ENCODE results near the gene NUAK1. TPM values are rescaled to one million over a fixed set of nuclear protein-coding genes. Genes with fewer than 3 reads are reported as not detected.
A peak's percentile ranks its signal among the peaks of the same experiment; 100 is the strongest.

NUAK1 gene
- total and polyA plus RNA-seq, 9 donors: 5.8 to 14.0 (median 9.1) TPM

- Histone ChIP-seq H3K4me3 (ENCODE audit: low read length) (no peak overlapping the region), H3K4me1 (ENCODE audit: control insufficient read depth, insufficient read depth, low read length) (peaks cover 8% of the 10 kb centered on the region), H3K9me3 (replicated peaks; ENCODE audit: control insufficient read depth, low read depth, low read length) (no peaks in the 10 kb centered on the region), H3K27ac (ENCODE audit: low read length) (no peak overlapping the region), H3K27me3 (ENCODE audit: control insufficient read depth, insufficient read depth, low read length) (no peaks in the 10 kb centered on the region), H3K36me3 (ENCODE audit: control insufficient read depth, insufficient read depth, low read length) (no peaks in the 10 kb centered on the region)
- DNase-seq: no peak
- 91% methylated on average over 2 of the region's 2 CpGs for WGBS (ENCODE audit: insufficient coverage)
Measured at GRCh38 chr12:106097011-106097410, 41.7 kb downstream of the NUAK1 start.

- no peaks in the 10 kb centered on the region for H3K36me3 ChIP-seq (ENCODE audit: control insufficient read depth, insufficient read depth, low read length)
- DNase-seq: peak; percentile 82
- no peaks in the 10 kb centered on the region for H3K27me3 ChIP-seq (ENCODE audit: control insufficient read depth, insufficient read depth, low read length)
- peak overlapping the region; percentile 31 for H3K27ac ChIP-seq (ENCODE audit: low read length)
- H3K4me3 ChIP-seq (ENCODE audit: low read length): no peak overlapping the region
- 32% methylated on average over 10 of the region's 12 CpGs for WGBS (ENCODE audit: insufficient coverage)
- no peaks in the 10 kb centered on the region for H3K9me3 ChIP-seq (replicated peaks; ENCODE audit: control insufficient read depth, low read depth, low read length)
- peaks cover 10% of the 10 kb centered on the region for H3K4me1 ChIP-seq (ENCODE audit: control insufficient read depth, insufficient read depth, low read length)
Measured at GRCh38 chr12:106096376-106096775, 42.4 kb downstream of the NUAK1 start.

GRCh38 chr12:106094304-106094703 is 44.5 kb downstream of the NUAK1 start:
- Histone ChIP-seq H3K4me3 (ENCODE audit: low read length) (no peak overlapping the region), H3K27ac (ENCODE audit: low read length) (no peak overlapping the region), H3K9me3 (replicated peaks; ENCODE audit: control insufficient read depth, low read depth, low read length) (no peaks in the 10 kb centered on the region), H3K36me3 (ENCODE audit: control insufficient read depth, insufficient read depth, low read length) (no peaks in the 10 kb centered on the region), H3K27me3 (ENCODE audit: control insufficient read depth, insufficient read depth, low read length) (no peaks in the 10 kb centered on the region), H3K4me1 (ENCODE audit: control insufficient read depth, insufficient read depth, low read length) (peaks cover 26% of the 10 kb centered on the region)
- DNase-seq: no peak
- 89% methylated on average over 5 of the region's 5 CpGs for WGBS (ENCODE audit: insufficient coverage)

- no peak overlapping the region for H3K4me3 ChIP-seq (ENCODE audit: low read length)
- no peak overlapping the region for H3K27ac ChIP-seq (ENCODE audit: low read length)
- peaks cover 29% of the 10 kb centered on the region for H3K4me1 ChIP-seq (ENCODE audit: control insufficient read depth, insufficient read depth, low read length)
- 65% methylated on average over 4 of the region's 6 CpGs for WGBS (ENCODE audit: insufficient coverage)
- no peaks in the 10 kb centered on the region for H3K9me3 ChIP-seq (replicated peaks; ENCODE audit: control insufficient read depth, low read depth, low read length)
- no peaks in the 10 kb centered on the region for H3K36me3 ChIP-seq (ENCODE audit: control insufficient read depth, insufficient read depth, low read length)
- H3K27me3 ChIP-seq (ENCODE audit: control insufficient read depth, insufficient read depth, low read length): no peaks in the 10 kb centered on the region
- DNase-seq: peak; percentile 51
Measured at GRCh38 chr12:106093246-106093645, 45.5 kb downstream of the NUAK1 start.

DNA sequence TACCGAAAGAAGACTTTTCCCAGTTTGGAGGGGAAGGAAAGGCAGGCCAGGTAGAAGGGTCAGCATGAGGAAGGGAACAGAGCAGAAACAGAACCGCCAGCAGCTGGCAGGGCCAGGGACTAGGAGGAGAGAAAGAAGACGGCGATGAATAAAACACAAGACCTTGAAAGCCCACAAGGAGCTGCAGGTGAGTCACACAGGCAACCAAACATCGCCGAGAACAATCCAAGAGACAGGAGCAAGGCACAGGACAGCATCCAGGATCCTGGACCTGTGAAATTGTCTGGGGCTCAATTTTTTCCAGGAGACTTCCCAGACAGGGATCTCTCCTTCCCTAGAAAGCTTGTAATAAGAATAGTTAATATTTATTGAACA is 47.3 kb downstream of the NUAK1 start:
- Histone ChIP-seq H3K4me1 (ENCODE audit: control insufficient read depth, insufficient read depth, low read length) (peaks cover 23% of the 10 kb centered on the region), H3K36me3 (ENCODE audit: control insufficient read depth, insufficient read depth, low read length) (no peaks in the 10 kb centered on the region), H3K4me3 (ENCODE audit: low read length) (no peak overlapping the region), H3K9me3 (replicated peaks; ENCODE audit: control insufficient read depth, low read depth, low read length) (no peaks in the 10 kb centered on the region), H3K27me3 (ENCODE audit: control insufficient read depth, insufficient read depth, low read length) (no peaks in the 10 kb centered on the region), H3K27ac (ENCODE audit: low read length) (peak overlapping the region; percentile 87)
- no peak for DNase-seq
- 98% methylated on average over 5 of the region's 6 CpGs for WGBS (ENCODE audit: insufficient coverage)

DNA sequence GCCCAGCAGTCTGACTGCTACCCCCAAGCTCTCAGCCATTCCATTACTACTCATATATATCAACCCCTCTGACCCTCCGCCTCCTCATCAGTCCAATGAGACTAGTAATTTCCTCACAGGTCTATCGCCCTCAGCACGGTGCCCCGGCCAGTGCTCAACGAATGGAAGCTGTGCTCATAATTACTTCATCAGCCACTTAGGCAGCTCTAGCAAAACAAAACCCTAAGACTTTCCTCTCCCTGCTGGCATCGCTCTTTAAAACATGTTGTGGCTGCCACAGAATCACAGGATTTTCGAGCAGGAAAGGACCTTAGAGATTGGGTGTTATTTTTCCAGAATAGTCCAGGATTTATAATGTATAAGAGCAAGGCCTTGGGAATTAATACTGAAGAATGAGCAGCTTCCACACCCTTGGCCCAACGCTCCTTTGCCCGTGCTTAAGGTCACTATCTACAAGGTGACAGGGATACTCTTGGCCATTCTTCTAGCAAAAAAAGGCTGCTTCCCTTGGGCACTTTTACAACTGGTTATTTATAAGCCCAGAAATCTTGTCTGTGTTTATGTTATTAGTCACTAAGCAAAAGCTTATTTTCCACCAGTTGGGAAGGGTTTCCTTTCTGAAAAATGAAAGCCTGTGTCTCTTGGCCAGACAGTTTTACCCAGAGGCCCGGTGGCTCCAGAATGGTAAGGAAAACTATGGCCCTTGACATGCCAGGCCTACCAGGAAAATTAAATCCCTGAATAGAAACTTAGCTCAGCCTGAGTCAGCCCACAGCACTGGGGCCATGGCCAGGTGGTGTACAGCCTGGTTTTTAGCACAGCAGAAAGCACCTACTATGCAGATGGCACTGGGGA is 47.9 kb downstream of the NUAK1 start:
- Histone ChIP-seq H3K4me1 (ENCODE audit: control insufficient read depth, insufficient read depth, low read length) (peaks cover 20% of the 10 kb centered on the region), H3K27me3 (ENCODE audit: control insufficient read depth, insufficient read depth, low read length) (no peaks in the 10 kb centered on the region), H3K9me3 (replicated peaks; ENCODE audit: control insufficient read depth, low read depth, low read length) (no peaks in the 10 kb centered on the region), H3K27ac (ENCODE audit: low read length) (peak overlapping the region; percentile 87), H3K4me3 (ENCODE audit: low read length) (no peak overlapping the region), H3K36me3 (ENCODE audit: control insufficient read depth, insufficient read depth, low read length) (no peaks in the 10 kb centered on the region)
- DNase-seq: peak; percentile 91
- 36% methylated on average over 6 of the region's 10 CpGs for WGBS (ENCODE audit: insufficient coverage)

DNA sequence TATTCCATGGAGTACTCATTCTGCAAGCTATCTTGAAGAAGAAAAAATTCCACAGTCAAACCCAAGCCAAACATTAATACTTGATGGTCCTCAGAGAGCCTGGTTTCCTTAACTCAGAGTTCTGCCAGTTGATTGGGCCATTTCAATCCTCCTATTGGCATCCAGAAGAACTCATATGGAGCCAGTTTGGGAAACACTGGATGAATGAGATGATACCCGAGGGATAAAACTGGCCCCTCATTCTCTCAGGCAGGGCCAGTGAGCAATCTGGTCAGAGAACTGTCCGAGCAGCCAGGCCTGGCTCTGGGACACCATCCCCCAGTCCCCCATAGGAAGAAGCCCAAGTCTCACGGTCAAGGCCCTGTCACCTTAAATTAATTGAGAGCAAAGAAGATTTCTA is 48.8 kb downstream of the NUAK1 start:
- H3K9me3 ChIP-seq (replicated peaks; ENCODE audit: control insufficient read depth, low read depth, low read length): no peaks in the 10 kb centered on the region
- peak overlapping the region; percentile 87 for H3K27ac ChIP-seq (ENCODE audit: low read length)
- 40% methylated on average over 1 of the region's 3 CpGs for WGBS (ENCODE audit: insufficient coverage)
- H3K4me3 ChIP-seq (ENCODE audit: low read length): no peak overlapping the region
- no peaks in the 10 kb centered on the region for H3K27me3 ChIP-seq (ENCODE audit: control insufficient read depth, insufficient read depth, low read length)
- H3K36me3 ChIP-seq (ENCODE audit: control insufficient read depth, insufficient read depth, low read length): no peaks in the 10 kb centered on the region
- DNase-seq: peak; percentile 74
- peaks cover 20% of the 10 kb centered on the region for H3K4me1 ChIP-seq (ENCODE audit: control insufficient read depth, insufficient read depth, low read length)

DNA sequence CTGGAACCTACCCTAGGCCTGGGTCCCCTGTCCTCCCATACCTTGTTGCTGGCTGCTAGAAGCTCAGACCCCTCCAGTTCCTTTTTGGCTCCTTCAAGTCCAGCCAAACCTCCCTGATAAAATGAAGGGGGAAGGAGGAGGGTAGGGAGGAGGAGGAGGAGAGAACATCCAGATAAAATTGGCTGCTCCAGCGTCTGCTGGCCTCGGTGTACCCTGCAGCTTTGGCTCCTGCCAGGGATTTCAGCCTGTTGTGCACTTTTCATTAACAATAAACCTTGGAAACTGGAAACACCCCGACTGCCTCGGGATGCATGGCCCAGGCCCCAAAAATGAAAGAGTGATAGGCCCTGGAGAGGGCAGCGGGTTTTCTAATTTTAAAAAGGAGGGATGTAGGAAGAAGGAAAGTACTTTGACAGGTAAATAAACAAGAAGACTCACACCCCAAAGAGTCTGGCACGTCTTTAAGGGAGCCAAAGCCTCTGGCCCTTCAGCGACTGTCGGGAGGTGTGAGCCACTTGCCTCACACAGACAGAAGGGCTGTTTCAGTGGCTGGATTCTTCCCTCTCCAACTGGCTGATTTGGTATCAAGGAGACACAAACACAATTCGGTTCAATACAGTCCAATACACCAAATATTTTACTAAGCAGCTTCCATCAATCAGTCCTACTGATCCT is 49.8 kb downstream of the NUAK1 start:
- Histone ChIP-seq H3K27ac (ENCODE audit: low read length) (no peak overlapping the region), H3K4me3 (ENCODE audit: low read length) (no peak overlapping the region), H3K27me3 (ENCODE audit: control insufficient read depth, insufficient read depth, low read length) (no peaks in the 10 kb centered on the region), H3K36me3 (ENCODE audit: control insufficient read depth, insufficient read depth, low read length) (no peaks in the 10 kb centered on the region), H3K4me1 (ENCODE audit: control insufficient read depth, insufficient read depth, low read length) (peaks cover 26% of the 10 kb centered on the region), H3K9me3 (replicated peaks; ENCODE audit: control insufficient read depth, low read depth, low read length) (no peaks in the 10 kb centered on the region)
- 58% methylated on average over 4 of the region's 9 CpGs for WGBS (ENCODE audit: insufficient coverage)
- DNase-seq: peak; percentile 61

DNA sequence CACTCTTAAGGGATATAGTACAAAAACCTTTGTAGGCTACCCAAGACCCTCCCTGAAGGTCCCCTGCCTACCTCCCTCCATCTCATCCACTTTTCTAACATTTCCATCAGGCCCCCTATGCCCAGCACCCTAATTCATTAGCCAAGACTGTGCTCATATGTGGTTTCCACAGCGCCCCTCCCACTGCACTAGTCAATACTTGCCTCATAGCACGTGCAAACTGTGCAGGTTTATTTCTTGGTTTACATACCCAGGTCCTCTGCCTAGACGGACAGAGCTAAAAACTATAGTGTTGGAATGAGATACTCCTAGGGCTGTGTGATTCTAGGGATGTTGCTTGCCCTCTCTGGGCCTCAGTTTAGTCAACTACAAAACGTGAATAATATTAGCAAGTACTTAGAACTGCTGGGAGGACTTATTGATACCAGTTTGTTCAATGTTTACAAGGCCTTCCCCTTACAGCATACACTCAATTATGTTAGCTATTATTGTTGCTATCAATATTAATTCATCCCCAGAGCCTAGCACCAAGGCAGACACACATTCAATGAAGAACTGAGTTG is 50.4 kb downstream of the NUAK1 start:
- no peak for DNase-seq
- no peak overlapping the region for H3K4me3 ChIP-seq (ENCODE audit: low read length)
- H3K27me3 ChIP-seq (ENCODE audit: control insufficient read depth, insufficient read depth, low read length): no peaks in the 10 kb centered on the region
- no peak overlapping the region for H3K27ac ChIP-seq (ENCODE audit: low read length)
- H3K4me1 ChIP-seq (ENCODE audit: control insufficient read depth, insufficient read depth, low read length): peaks cover 28% of the 10 kb centered on the region
- H3K9me3 ChIP-seq (replicated peaks; ENCODE audit: control insufficient read depth, low read depth, low read length): no peaks in the 10 kb centered on the region
- WGBS (ENCODE audit: insufficient coverage): 90% methylated on average over 2 of the region's 4 CpGs
- peaks cover 3% of the 10 kb centered on the region for H3K36me3 ChIP-seq (ENCODE audit: control insufficient read depth, insufficient read depth, low read length)

- Histone ChIP-seq H3K36me3 (ENCODE audit: control insufficient read depth, insufficient read depth, low read length) (peaks cover 13% of the 10 kb centered on the region), H3K4me3 (ENCODE audit: low read length) (no peak overlapping the region), H3K9me3 (replicated peaks; ENCODE audit: control insufficient read depth, low read depth, low read length) (no peaks in the 10 kb centered on the region), H3K27ac (ENCODE audit: low read length) (no peak overlapping the region), H3K27me3 (ENCODE audit: control insufficient read depth, insufficient read depth, low read length) (no peaks in the 10 kb centered on the region), H3K4me1 (ENCODE audit: control insufficient read depth, insufficient read depth, low read length) (peaks cover 30% of the 10 kb centered on the region)
- DNase-seq: no peak
- WGBS (ENCODE audit: insufficient coverage): 93% methylated on average over 19 of the region's 19 CpGs
Measured at GRCh38 chr12:106086696-106087095, 52.1 kb downstream of the NUAK1 start.

Data from muscle of leg (tissue), 11 donors.